IPS-20b (cell line): ENCODE data around the gene MGLL.

Experiments
- H3K27ac ChIP-seq: one replicate; pipeline ENCODE4 v1.5.1; 2013; ENCODE audit warnings: low read length
- H3K27me3 ChIP-seq: 2 replicates; pipeline ENCODE4 v1.6.1; 2013; ENCODE audit warnings: mild to moderate bottlenecking, low read length, inconsistent platforms; ENCODE audit not compliant: insufficient read depth
- H3K36me3 ChIP-seq: 2 replicates; pipeline ENCODE4 v1.6.1; 2013; ENCODE audit warnings: low read depth, mild to moderate bottlenecking, inconsistent platforms, low read length, moderate library complexity; ENCODE audit not compliant: insufficient read depth
- H3K4me1 ChIP-seq: 2 replicates; pipeline ENCODE4 v1.6.1; 2013; ENCODE audit warnings: mild to moderate bottlenecking, control low read depth, inconsistent platforms, low read length, moderate library complexity; ENCODE audit not compliant: insufficient read depth
- H3K4me3 ChIP-seq: 2 replicates; pipeline ENCODE4 v1.5.1; 2013; ENCODE audit warnings: mild to moderate bottlenecking, low read length, inconsistent platforms
- H3K9ac ChIP-seq: 2 replicates; pipeline ENCODE4 v1.6.1; 2013; ENCODE audit warnings: low read depth, mild to moderate bottlenecking, inconsistent platforms, low read length, moderate library complexity
- H3K9me3 ChIP-seq: 2 replicates; pipeline ENCODE4 v1.6.1; 2013; ENCODE audit warnings: mild to moderate bottlenecking, low read depth, low read length, inconsistent platforms; ENCODE audit not compliant: insufficient read depth

The MGLL gene

DNA sequence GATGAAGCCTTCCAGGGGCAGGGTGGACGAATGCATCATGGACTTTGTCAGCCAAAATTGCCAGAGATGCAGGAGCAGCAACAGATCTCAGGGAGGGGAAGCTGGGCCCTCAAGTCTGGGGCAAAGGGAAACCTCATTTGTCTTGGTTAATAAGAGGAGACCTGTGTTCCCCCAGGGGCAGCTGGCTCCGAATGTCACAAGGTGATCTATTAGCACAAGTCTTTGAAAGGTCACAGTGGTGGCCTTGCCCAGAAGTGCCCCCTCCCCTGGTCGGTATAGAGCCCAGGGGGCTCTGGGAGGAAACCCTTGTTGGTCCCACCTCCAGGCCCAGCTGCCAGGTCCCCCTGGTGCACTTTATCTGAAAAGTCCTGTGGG, 103.4 kb downstream of the MGLL start:
- Histone ChIP-seq H3K27me3 (0 out of 2 replicates have a peak, but pooled peaks cover 4% of the 10 kb centered on the region), H3K4me3 (no peak overlapping the region), H3K9me3 (no peaks in the 10 kb centered on the region), H3K27ac (no peak overlapping the region), H3K9ac (no peak overlapping the region), H3K4me1 (peaks cover 9% of the 10 kb centered on the region; the same call in 1 of the 2 replicates), H3K36me3 (no peaks in the 10 kb centered on the region)

DNA sequence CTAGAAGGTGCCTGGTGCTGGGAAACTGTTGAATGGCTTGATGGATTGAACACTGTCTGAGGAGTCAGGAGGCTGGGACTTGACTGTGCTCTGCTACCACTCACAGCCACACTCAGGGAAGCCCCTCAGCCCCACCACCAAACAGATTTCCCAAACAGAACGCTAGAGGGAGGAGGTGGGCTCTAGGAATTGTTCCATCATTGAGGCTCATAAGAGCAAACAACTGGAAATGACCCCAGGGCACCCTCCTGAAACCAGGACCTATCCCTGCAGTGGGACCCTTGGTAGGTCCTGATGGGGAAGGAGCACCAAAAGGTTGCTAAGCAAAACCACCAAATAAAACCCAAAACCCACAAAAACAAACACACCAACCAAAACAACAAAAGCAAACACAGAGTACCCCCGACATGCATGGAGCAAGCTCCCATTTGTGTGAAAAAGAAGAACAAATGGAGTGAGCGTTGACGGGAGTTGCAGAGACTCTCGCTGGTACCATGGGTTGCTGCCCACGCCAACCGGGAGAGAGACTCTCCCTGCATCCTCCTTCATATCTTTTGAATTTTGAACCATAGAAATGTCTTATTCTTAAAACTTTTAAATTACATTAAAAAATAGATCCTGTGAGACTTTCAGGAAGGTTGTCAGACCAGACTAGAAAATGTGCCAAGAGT, 103.9 kb downstream of the MGLL start:
- Histone ChIP-seq H3K4me1 (peaks cover 10% of the 10 kb centered on the region; the same call in 1 of the 2 replicates), H3K9ac (no peak overlapping the region), H3K36me3 (no peaks in the 10 kb centered on the region), H3K27ac (no peak overlapping the region), H3K9me3 (no peaks in the 10 kb centered on the region), H3K4me3 (no peak overlapping the region), H3K27me3 (0 out of 2 replicates have a peak, but pooled peaks cover 4% of the 10 kb centered on the region)

DNA sequence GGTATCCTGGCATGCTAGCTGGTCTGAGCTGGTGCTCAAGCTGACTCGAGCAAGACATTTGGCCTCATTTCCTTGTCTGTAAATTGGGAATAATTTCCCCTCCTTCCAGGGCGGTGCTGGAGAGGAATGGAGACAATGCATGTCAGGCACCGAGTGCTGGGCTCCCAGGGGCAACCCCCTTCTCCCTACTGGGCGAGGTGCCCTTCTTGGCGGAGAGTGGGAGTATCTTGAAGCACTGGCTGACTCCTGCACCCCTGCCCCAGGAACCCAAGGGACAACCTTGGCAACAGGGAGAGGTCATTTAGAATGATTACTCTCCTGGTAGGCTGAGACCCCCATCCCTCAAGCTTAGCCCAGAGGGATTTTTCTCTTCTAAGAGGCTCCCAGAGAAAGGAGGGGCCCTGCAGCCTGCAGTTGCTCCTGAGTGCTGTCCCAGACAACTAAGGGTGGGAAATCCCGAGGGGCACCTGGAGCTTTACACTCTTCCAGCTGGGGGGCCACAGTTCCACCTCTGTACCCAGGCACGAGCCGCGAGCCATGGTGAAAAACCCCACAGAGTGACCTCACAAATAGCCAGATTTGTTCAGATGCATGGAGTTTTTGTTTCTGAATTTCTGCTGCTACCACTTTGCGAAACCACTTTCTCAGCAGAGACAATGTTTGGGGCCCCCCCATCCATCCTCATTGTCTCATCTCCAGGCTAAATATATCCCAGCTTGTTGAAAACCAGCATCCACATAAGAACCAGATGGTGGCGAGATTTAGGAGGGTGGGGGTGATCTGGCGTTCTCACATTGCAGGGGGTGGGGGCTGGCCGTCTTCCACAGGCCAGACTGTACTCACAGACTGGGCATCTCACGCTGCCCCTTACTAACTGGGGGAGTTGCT, 104.7 kb downstream of the MGLL start:
- H3K9me3 ChIP-seq, result no peaks in the 10 kb centered on the region
- no peaks in the 10 kb centered on the region for H3K36me3 ChIP-seq
- H3K27me3 ChIP-seq, result 0 out of 2 replicates have a peak, but pooled peaks cover 5% of the 10 kb centered on the region
- H3K9ac ChIP-seq, result no peak overlapping the region
- H3K4me3 ChIP-seq, result no peak overlapping the region
- H3K27ac ChIP-seq, result no peak overlapping the region
- H3K4me1 ChIP-seq, result peaks cover 7% of the 10 kb centered on the region; the same call in 1 of the 2 replicates

DNA sequence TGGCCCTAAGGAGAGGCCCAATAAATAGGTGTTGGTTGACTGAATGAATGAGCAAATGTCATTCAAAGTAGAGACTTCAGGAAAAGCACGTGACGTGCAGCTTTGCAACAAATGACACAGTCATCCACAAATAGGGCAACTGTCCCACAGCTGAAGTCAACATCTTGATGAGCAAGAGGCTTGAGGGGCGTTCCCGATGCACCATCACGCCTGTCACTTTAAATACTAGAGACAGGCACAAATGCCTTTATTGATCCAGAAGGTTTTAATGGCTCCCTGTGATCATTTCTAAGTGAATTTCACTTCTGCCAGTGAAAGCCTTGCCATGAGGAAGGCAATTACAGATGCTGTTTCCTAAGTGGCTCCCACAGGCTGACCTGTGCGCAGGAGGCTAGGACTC, 105.9 kb downstream of the MGLL start:
- Histone ChIP-seq H3K36me3 (no peaks in the 10 kb centered on the region), H3K9me3 (no peaks in the 10 kb centered on the region), H3K27me3 (peaks cover 10% of the 10 kb centered on the region; the same call in 1 of the 2 replicates), H3K27ac (no peak overlapping the region), H3K9ac (no peak overlapping the region), H3K4me1 (peaks cover 4% of the 10 kb centered on the region; the same call in 1 of the 2 replicates), H3K4me3 (no peak overlapping the region)

GRCh38 chr3:127715532-127715931, 106.8 kb downstream of the MGLL start:
- no peaks in the 10 kb centered on the region for H3K36me3 ChIP-seq
- H3K9ac ChIP-seq, result no peak overlapping the region
- H3K4me1 ChIP-seq, result peaks cover 4% of the 10 kb centered on the region; the same call in 1 of the 2 replicates

GRCh38 chr3:127714866-127715265, 107.4 kb downstream of the MGLL start:
- H3K4me3 ChIP-seq, result no peak overlapping the region
- no peak overlapping the region for H3K9ac ChIP-seq
- peaks cover 4% of the 10 kb centered on the region; the same call in 1 of the 2 replicates for H3K4me1 ChIP-seq
- H3K36me3 ChIP-seq, result no peaks in the 10 kb centered on the region
- H3K9me3 ChIP-seq, result no peaks in the 10 kb centered on the region
- H3K27ac ChIP-seq, result no peak overlapping the region
- peaks cover 10% of the 10 kb centered on the region; the same call in 1 of the 2 replicates for H3K27me3 ChIP-seq

More at GRCh38 chr3:127715532-127715931, 106.8 kb downstream of the MGLL start:
- Histone ChIP-seq H3K27me3 (peaks cover 10% of the 10 kb centered on the region; the same call in 1 of the 2 replicates), H3K4me3 (no peak overlapping the region), H3K27ac (no peak overlapping the region), H3K9me3 (no peaks in the 10 kb centered on the region)

GRCh38 chr3:127714125-127714571, 108.2 kb downstream of the MGLL start:
- Histone ChIP-seq H3K9ac (no peak overlapping the region), H3K36me3 (no peaks in the 10 kb centered on the region), H3K4me3 (no peak overlapping the region), H3K9me3 (no peaks in the 10 kb centered on the region), H3K27ac (no peak overlapping the region), H3K27me3 (peaks cover 10% of the 10 kb centered on the region; the same call in 1 of the 2 replicates), H3K4me1 (peaks cover 4% of the 10 kb centered on the region; the same call in 1 of the 2 replicates)

DNA sequence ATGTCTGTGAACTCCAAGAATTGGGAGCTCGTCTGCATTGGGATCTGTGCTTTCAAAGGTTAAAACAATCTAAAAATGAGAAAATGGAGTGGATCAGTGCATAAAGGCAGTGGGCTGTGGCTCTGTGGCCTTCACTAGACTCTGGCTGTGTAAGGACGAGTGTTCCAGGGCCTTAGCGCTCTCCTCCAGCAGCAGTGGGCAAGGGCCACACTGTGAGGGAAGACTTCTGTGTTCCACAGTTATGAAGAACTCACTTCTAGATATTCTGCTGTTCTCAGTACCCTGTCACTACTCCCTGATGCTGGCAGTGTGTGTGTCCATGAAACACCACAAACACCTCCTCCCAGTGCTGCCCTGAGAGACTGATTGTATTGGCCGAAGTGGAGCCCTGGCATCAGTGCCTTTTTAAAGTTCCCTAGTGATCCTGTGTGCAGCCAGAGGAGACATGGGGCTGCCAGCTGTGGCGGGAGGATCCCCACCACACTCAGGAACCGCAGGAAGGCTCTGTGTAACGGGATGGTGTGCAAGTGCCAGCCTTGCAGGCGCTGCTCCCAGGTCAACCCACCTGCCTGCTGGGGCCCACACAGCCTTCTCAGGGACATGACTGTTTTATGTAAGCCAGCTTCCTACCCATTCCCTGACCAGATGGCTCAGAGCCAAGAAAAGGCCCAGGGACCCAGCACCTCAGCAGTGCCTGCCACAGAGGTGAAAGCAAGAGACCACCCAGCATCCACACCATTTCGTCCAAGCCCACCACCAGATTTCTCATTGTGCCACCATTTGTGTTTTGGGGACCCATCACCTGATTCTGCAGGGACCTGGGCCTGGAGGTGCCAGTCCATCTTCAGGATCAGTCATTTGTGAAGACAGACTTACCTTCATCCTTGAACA, 109.2 kb downstream of the MGLL start:
- Histone ChIP-seq H3K9me3 (no peaks in the 10 kb centered on the region), H3K4me3 (no peak overlapping the region), H3K4me1 (peaks cover 6% of the 10 kb centered on the region; the same call in 1 of the 2 replicates), H3K27me3 (peaks cover 10% of the 10 kb centered on the region; the same call in 1 of the 2 replicates), H3K27ac (no peak overlapping the region), H3K9ac (no peak overlapping the region), H3K36me3 (no peaks in the 10 kb centered on the region)

DNA sequence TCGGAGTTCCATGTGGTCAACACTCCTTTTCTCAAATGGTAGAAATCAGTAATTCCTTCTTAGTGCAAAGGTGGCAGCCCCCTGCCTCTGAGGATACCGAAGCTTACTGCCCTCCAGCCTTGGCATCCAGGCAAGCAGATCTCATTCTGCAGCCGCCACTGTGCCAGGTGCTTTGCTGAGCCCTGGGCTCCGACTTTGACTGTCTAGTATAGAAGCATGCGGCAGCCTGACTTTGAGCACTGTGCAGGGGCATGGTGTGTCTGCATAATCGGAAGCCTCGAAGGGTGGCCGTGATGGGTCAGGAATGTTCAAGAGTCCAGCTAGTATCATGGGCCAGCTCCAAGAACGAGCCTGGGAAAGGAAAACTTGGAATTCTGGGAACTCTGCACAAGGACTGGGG, 109.9 kb downstream of the MGLL start:
- H3K4me3 ChIP-seq, result no peak overlapping the region
- peaks cover 10% of the 10 kb centered on the region; the same call in 1 of the 2 replicates for H3K4me1 ChIP-seq
- no peaks in the 10 kb centered on the region for H3K9me3 ChIP-seq
- peaks cover 10% of the 10 kb centered on the region; the same call in 1 of the 2 replicates for H3K27me3 ChIP-seq
- no peak overlapping the region for H3K9ac ChIP-seq
- H3K36me3 ChIP-seq, result no peaks in the 10 kb centered on the region
- no peak overlapping the region for H3K27ac ChIP-seq

GRCh38 chr3:127711896-127712295, 110.4 kb downstream of the MGLL start:
- H3K9me3 ChIP-seq, result no peaks in the 10 kb centered on the region
- peaks cover 10% of the 10 kb centered on the region; the same call in 1 of the 2 replicates for H3K27me3 ChIP-seq
- H3K4me3 ChIP-seq, result no peak overlapping the region
- H3K9ac ChIP-seq, result no peak overlapping the region
- H3K4me1 ChIP-seq, result peaks cover 10% of the 10 kb centered on the region; the same call in 1 of the 2 replicates
- H3K36me3 ChIP-seq, result no peaks in the 10 kb centered on the region
- H3K27ac ChIP-seq, result no peak overlapping the region
